Fibroblast of lung (primary cell): Measurements from ENCODE around the gene PGAM5. TPM values are rescaled to one million over a fixed set of nuclear protein-coding genes. Genes with fewer than 3 reads are reported as not detected.

Experiments
- DNase-seq, 2 donors: peaks; one replicate each; pipeline versions ENCODE4 v3.0.0 to v3.0.0-alpha.2; 2010; ENCODE audit warnings: low read depth in 2 of 2
- H2AFZ ChIP-seq: 2 replicates; pipeline ENCODE4 v1.5.1; 2012; ENCODE audit warnings: low read length, control low read depth, inconsistent platforms
- H3K27ac ChIP-seq: 2 replicates; pipeline ENCODE4 v1.5.1; 2011; ENCODE audit warnings: low read length, control low read depth; ENCODE audit not compliant: insufficient read depth
- H3K27me3 ChIP-seq: 2 replicates; pipeline ENCODE4 v1.5.1; 2011; ENCODE audit warnings: mild to moderate bottlenecking, low read length; ENCODE audit not compliant: control insufficient read depth, insufficient read depth
- H3K36me3 ChIP-seq: 2 replicates; pipeline ENCODE4 v1.5.1; 2011; ENCODE audit warnings: low read length; ENCODE audit not compliant: control insufficient read depth, insufficient read depth
- H3K4me1 ChIP-seq: 2 replicates; pipeline ENCODE4 v1.5.1; 2011; ENCODE audit warnings: low read length; ENCODE audit not compliant: control insufficient read depth, insufficient read depth; ENCODE audit errors: extremely low read depth
- H3K4me2 ChIP-seq: 2 replicates; pipeline ENCODE4 v1.5.1; 2011; ENCODE audit warnings: low read length, control low read depth; ENCODE audit not compliant: insufficient read depth; ENCODE audit errors: extremely low read depth
- H3K4me3 ChIP-seq, 4 experiments: fragments of 200-600 bp in 1 of 4; sonication (generic) in 1 of 4; replicated peaks in 1 of 4; 2 replicates each; pipeline ENCODE4 v1.5.1; 2011 to 2016; ENCODE audit warnings: low read length in 4 of 4, low read depth in 3 of 4, mild to moderate bottlenecking in 3 of 4, control low read depth in 2 of 4, inconsistent platforms in 1 of 4, mixed read lengths in 1 of 4; ENCODE audit not compliant: insufficient read depth in 1 of 4; ENCODE audit errors: control extremely low read depth in 1 of 4
- H3K79me2 ChIP-seq: 2 replicates; pipeline ENCODE4 v1.5.1; 2012; ENCODE audit warnings: mild to moderate bottlenecking, low read length, inconsistent platforms; ENCODE audit not compliant: control insufficient read depth, insufficient read depth
- H3K9ac ChIP-seq: 2 replicates; pipeline ENCODE4 v1.5.1; 2011; ENCODE audit warnings: mild to moderate bottlenecking, low read length, control low read depth; ENCODE audit not compliant: insufficient read depth
- H3K9me3 ChIP-seq: 2 replicates; pipeline ENCODE4 v1.5.1; 2012; ENCODE audit warnings: low read depth, low read length; ENCODE audit not compliant: control insufficient read depth, insufficient read depth
- H4K20me1 ChIP-seq: 2 replicates; pipeline ENCODE4 v1.5.1; 2011; ENCODE audit warnings: low read length; ENCODE audit not compliant: control insufficient read depth, insufficient read depth; ENCODE audit errors: extremely low read depth
- EZH2 ChIP-seq: IDR thresholded peaks from 2 replicates; pipeline ENCODE4 v1.5.1; 2012; ENCODE audit warnings: low read length, control low read depth, mild to moderate bottlenecking; ENCODE audit errors: missing control alignments
- polyA plus RNA-seq, 2 donors: library from polyadenylated mRNA; depleted of rRNA in 1 of 2; stranded (reverse) in 1 of 2; unstranded in 1 of 2; fragments of >200 nt; gene quantifications; 2 replicates each; pipeline ENCODE4 v1.2.1, GENCODE V29; 2011 to 2012; ENCODE audit warnings: missing spikeins in 1 of 2
- total RNA-seq: library from RNA; depleted of rRNA; stranded (reverse); fragments of >200 nt; gene quantifications from 2 replicates; pipeline ENCODE4 v1.2.1, GENCODE V29; 2014
- TF ChIP-seq, protein P1 (sequence below), 2 donors: IDR thresholded peaks in 1 of 2; conservative IDR thresholded peaks in 1 of 2; 1 replicate in 1 of 2; 2 replicates in 1 of 2; pipeline ENCODE4 v1.5.1; 2011 to 2012; ENCODE audit warnings: low read length in 2 of 2, control low read depth in 1 of 2, inconsistent platforms in 1 of 2, low read depth in 1 of 2, mild to moderate bottlenecking in 1 of 2

PGAM5 gene
- total and polyA plus RNA-seq, 2 donors (not counting 1 experiment from before 2014, with no cell fraction given), result 9.8 to 27.1 TPM

- no peaks in the 10 kb centered on the region for H3K4me1 ChIP-seq
- peaks cover 2% of the 10 kb centered on the region for H3K79me2 ChIP-seq
- no peak for DNase-seq
- H3K9me3 ChIP-seq, result no peaks in the 10 kb centered on the region
- H3K27ac ChIP-seq, result no peak overlapping the region
- no peak for TF ChIP-seq EZH2
- TF ChIP-seq, protein P1, sequence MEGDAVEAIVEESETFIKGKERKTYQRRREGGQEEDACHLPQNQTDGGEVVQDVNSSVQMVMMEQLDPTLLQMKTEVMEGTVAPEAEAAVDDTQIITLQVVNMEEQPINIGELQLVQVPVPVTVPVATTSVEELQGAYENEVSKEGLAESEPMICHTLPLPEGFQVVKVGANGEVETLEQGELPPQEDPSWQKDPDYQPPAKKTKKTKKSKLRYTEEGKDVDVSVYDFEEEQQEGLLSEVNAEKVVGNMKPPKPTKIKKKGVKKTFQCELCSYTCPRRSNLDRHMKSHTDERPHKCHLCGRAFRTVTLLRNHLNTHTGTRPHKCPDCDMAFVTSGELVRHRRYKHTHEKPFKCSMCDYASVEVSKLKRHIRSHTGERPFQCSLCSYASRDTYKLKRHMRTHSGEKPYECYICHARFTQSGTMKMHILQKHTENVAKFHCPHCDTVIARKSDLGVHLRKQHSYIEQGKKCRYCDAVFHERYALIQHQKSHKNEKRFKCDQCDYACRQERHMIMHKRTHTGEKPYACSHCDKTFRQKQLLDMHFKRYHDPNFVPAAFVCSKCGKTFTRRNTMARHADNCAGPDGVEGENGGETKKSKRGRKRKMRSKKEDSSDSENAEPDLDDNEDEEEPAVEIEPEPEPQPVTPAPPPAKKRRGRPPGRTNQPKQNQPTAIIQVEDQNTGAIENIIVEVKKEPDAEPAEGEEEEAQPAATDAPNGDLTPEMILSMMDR (conservative IDR thresholded peaks at IDR 0.05 in 1 of 2, IDR thresholded peaks at IDR 0.05 in 1 of 2; ENCODE audit: low read depth in 1 of 2, low read length in 2 of 2), result no peak
- no peak overlapping the region for H3K4me2 ChIP-seq
- H3K27me3 ChIP-seq, result no peaks in the 10 kb centered on the region
- no peak overlapping the region for H3K4me3 ChIP-seq
- H3K36me3 ChIP-seq, result peaks cover 11% of the 10 kb centered on the region
- no peak overlapping the region for H3K9ac ChIP-seq
- no peaks in the 10 kb centered on the region for H4K20me1 ChIP-seq
- H2AFZ ChIP-seq, result no peak overlapping the region
Observed at GRCh38 chr12:132674561-132674960, 36.1 kb upstream of the PGAM5 start.

DNA sequence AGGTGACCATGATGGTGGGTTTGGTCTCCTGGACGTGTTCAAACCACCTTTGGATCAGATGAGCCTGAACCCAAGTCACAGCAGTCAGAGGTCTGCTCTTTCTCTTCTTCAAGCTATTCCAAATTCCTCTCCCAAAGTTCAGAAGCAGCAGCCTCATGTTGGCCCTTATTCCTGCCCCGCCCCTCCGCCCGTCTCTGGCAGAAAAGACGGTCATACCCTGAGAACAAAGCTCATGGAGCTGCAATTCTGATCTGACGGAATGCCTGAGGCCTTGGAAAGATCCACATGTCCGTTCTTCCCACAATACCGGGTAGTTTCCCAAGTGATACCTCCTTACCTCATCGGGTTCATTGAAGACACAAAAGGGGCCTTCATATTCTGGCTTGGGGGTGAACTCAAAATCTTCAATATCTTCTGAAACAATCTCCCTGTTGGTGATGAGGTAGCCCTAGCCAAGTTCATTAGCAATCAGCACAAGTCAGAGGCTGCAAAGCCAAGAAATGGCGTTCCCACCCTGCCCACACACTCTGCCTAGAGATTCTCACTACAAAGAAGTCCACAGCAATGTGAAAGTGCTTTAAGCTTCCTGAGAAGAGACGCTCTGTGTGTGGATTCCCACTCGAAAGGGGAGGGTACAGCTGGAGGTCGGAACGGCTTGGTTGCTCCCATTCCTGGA lies 34.7 kb upstream of the PGAM5 start:
- H4K20me1 ChIP-seq, result no peaks in the 10 kb centered on the region
- no peak for DNase-seq
- H3K9ac ChIP-seq, result no peak overlapping the region
- peaks cover 11% of the 10 kb centered on the region for H3K36me3 ChIP-seq
- TF ChIP-seq, protein P1 (conservative IDR thresholded peaks at IDR 0.05 in 1 of 2, IDR thresholded peaks at IDR 0.05 in 1 of 2; ENCODE audit: low read depth in 1 of 2, low read length in 2 of 2), result no peak
- TF ChIP-seq EZH2, result no peak
- H3K4me1 ChIP-seq, result no peaks in the 10 kb centered on the region
- H3K27me3 ChIP-seq, result no peaks in the 10 kb centered on the region
- H3K27ac ChIP-seq, result no peak overlapping the region
- H3K4me2 ChIP-seq, result no peak overlapping the region
- H2AFZ ChIP-seq, result no peak overlapping the region
- H3K4me3 ChIP-seq, result no peak overlapping the region
- no peaks in the 10 kb centered on the region for H3K9me3 ChIP-seq
- H3K79me2 ChIP-seq, result peaks cover 7% of the 10 kb centered on the region

- Histone ChIP-seq H3K9ac (no peak overlapping the region), H2AFZ (no peak overlapping the region), H3K27ac (no peak overlapping the region), H3K79me2 (peaks cover 14% of the 10 kb centered on the region), H3K4me3 (no peak overlapping the region), H3K4me2 (no peak overlapping the region), H3K27me3 (no peaks in the 10 kb centered on the region), H3K4me1 (no peaks in the 10 kb centered on the region), H3K9me3 (no peaks in the 10 kb centered on the region), H4K20me1 (no peaks in the 10 kb centered on the region), H3K36me3 (peaks cover 6% of the 10 kb centered on the region)
- no peak for TF ChIP-seq EZH2
- TF ChIP-seq, protein P1 (conservative IDR thresholded peaks at IDR 0.05 in 1 of 2, IDR thresholded peaks at IDR 0.05 in 1 of 2; ENCODE audit: low read depth in 1 of 2, low read length in 2 of 2), result no peak
- DNase-seq, result no peak
Observed at GRCh38 chr12:132677492-132677891, 33.1 kb upstream of the PGAM5 start.
